Measurements from ENCODE around the gene APOL6. TPM values are rescaled to one million over a fixed set of nuclear protein-coding genes. Genes with fewer than 3 reads are reported as not detected.

APOL6 gene
- total and polyA plus RNA-seq, 2 donors (not counting 3 experiments of a cell fraction or from before 2014, with no cell fraction given): 0.33 to 3.0 TPM

DNA sequence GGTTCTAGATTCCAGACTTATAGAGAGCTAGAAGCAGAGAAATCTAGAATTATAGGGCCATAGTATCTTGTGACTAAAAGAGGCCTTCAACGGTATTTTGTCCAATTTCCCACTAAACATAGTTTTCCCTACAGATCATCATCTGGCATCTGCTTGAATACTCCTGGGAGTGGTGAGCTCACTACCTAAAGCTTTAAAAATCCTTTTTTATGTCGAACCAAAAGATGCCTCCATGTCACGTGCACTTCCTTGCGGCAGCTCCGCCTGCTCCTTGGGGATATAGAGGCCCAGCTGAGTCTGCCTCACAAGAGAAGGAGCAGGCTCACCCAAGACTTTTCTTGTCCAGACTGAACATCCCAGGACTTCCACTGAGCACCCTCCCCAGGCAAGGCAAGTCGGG, 26.8 kb upstream of the APOL6 start:
- no peak overlapping the region for H3K9ac ChIP-seq (replicated peaks; ENCODE audit: extremely low read depth, insufficient read depth, low read length)
- no TSS peak for BruUV-seq (replicated peaks)

More for the DNA sequence above, 26.8 kb upstream of the APOL6 start:
- H3K79me2 ChIP-seq (ENCODE audit: control insufficient read depth, insufficient read depth, low read length): no peaks in the 10 kb centered on the region
- H4K20me1 ChIP-seq (replicated peaks; ENCODE audit: control insufficient read depth, extremely low read depth, insufficient read depth, low read length): no peaks in the 10 kb centered on the region
- no peak overlapping the region for H3K27ac ChIP-seq (ENCODE audit: insufficient read depth, low read depth, low read length)
- no peaks in the 10 kb centered on the region for H3K9me3 ChIP-seq (replicated peaks; ENCODE audit: control insufficient read depth, insufficient read depth, low read length)
- ChIA-PET CTCF (interaction anchor here (1.2 to 3.7 kb wide), 9 partner anchors 8 to 503 kb away, joined by 3 to 40 read pairs (median 4); no protein-coding TSS in a partner anchor), POLR2A (no interaction called here)
- dilution Hi-C loops (cut with MboI; ENCODE audit: extremely low pct_ligation_motif_present, low sequenced_read_pairs) (no loop called here), intact Hi-C loops (cut with micrococcal nuclease) (no loop called here)
- H2AFZ ChIP-seq (ENCODE audit: low read depth, low read length): no peak overlapping the region
- no peaks in the 10 kb centered on the region for H3K36me3 ChIP-seq (ENCODE audit: control insufficient read depth in 2 of 2, extremely low read depth in 1 of 2, insufficient read depth in 2 of 2, low read length in 2 of 2)
- H3K9me1 ChIP-seq (replicated peaks; ENCODE audit: control insufficient read depth, extremely low read depth, insufficient read depth, low read length): no peaks in the 10 kb centered on the region
- no peak overlapping the region for H3K4me2 ChIP-seq (ENCODE audit: insufficient read depth, low read length)
- FAIRE-seq: no peak
- no peak overlapping the region for H3K4me3 ChIP-seq (replicated peaks in 1 of 3; ENCODE audit: insufficient read depth in 1 of 3, low read depth in 1 of 3, low read length in 3 of 3)
- H3K4me1 ChIP-seq (ENCODE audit: control insufficient read depth, extremely low read depth, insufficient read depth, low read length): no peaks in the 10 kb centered on the region
- DNase-seq (ENCODE audit: low read depth, low spot score): no peak
- peaks cover 5 to 9% of the 10 kb centered on the region in 2 experiments for H3K27me3 ChIP-seq (ENCODE audit: control insufficient read depth in 2 of 2, insufficient read depth in 2 of 2, low read length in 2 of 2)
- no peak for TF ChIP-seq JUN (IDR thresholded peaks at IDR 0.05; ENCODE audit: borderline replicate concordance, insufficient read depth, insufficient read length, low read depth)
- no peak for TF ChIP-seq POLR2A (IDR thresholded peaks at IDR 0.05; ENCODE audit: low read depth, low read length)
- TF ChIP-seq FOS (IDR thresholded peaks at IDR 0.05; ENCODE audit: borderline replicate concordance, insufficient read depth, low read length): no peak
- no peak for TF ChIP-seq EZH2 (IDR thresholded peaks at IDR 0.05; ENCODE audit: borderline replicate concordance, low read depth, low read length, severe bottlenecking)
- no peak for TF ChIP-seq GATA2 (IDR thresholded peaks at IDR 0.05; ENCODE audit: insufficient read depth, insufficient read length, low read depth, low read length)
- TF ChIP-seq MYC (IDR thresholded peaks at IDR 0.05; ENCODE audit: low read depth, low read length): no peak
- no peak for TF ChIP-seq POLR2AphosphoS5 (IDR thresholded peaks at IDR 0.05; ENCODE audit: insufficient read depth, low read depth, low read length)
- TF ChIP-seq, protein P1, sequence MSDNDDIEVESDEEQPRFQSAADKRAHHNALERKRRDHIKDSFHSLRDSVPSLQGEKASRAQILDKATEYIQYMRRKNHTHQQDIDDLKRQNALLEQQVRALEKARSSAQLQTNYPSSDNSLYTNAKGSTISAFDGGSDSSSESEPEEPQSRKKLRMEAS (IDR thresholded peaks at IDR 0.05; ENCODE audit: insufficient read depth, insufficient read length): no peak
- TF ChIP-seq, protein P2, sequence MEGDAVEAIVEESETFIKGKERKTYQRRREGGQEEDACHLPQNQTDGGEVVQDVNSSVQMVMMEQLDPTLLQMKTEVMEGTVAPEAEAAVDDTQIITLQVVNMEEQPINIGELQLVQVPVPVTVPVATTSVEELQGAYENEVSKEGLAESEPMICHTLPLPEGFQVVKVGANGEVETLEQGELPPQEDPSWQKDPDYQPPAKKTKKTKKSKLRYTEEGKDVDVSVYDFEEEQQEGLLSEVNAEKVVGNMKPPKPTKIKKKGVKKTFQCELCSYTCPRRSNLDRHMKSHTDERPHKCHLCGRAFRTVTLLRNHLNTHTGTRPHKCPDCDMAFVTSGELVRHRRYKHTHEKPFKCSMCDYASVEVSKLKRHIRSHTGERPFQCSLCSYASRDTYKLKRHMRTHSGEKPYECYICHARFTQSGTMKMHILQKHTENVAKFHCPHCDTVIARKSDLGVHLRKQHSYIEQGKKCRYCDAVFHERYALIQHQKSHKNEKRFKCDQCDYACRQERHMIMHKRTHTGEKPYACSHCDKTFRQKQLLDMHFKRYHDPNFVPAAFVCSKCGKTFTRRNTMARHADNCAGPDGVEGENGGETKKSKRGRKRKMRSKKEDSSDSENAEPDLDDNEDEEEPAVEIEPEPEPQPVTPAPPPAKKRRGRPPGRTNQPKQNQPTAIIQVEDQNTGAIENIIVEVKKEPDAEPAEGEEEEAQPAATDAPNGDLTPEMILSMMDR (IDR thresholded peaks at IDR 0.05; ENCODE audit: extremely low read depth in 1 of 2, insufficient read depth in 1 of 2, low read depth in 1 of 2, low read length in 2 of 2): no peak
